H9 (cell line): ENCODE measurements around the gene TDRD9. TPM values are rescaled to one million over a fixed set of nuclear protein-coding genes. Genes with fewer than 3 reads are reported as not detected.

Source experiments
- DNase-seq: peaks from one replicate; pipeline ENCODE4 v3.0.0-alpha.2; 2017
- H2AFZ ChIP-seq: one replicate; pipeline ENCODE4 v1.6.1; 2013; ENCODE audit warnings: mild to moderate bottlenecking, low read length, control low read depth, moderate library complexity
- H2AK5ac ChIP-seq: 2 replicates; pipeline ENCODE4 v1.6.1; 2013; ENCODE audit warnings: low read length, control low read depth, mixed read lengths; ENCODE audit not compliant: insufficient read length
- H2BK120ac ChIP-seq: one replicate; pipeline ENCODE4 v1.6.1; 2013; ENCODE audit warnings: low read depth, mild to moderate bottlenecking, low read length, control low read depth, inconsistent platforms; ENCODE audit not compliant: poor library complexity, severe bottlenecking
- H2BK12ac ChIP-seq: 2 replicates; pipeline ENCODE4 v1.6.1; 2013; ENCODE audit warnings: low read length, control low read depth, mixed read lengths, low read depth; ENCODE audit not compliant: insufficient read length
- H2BK15ac ChIP-seq: 2 replicates; pipeline ENCODE4 v1.6.1; 2013; ENCODE audit warnings: low read depth, low read length, control low read depth
- H2BK20ac ChIP-seq: one replicate; pipeline ENCODE4 v1.6.1; 2013; ENCODE audit warnings: low read depth, mild to moderate bottlenecking, low read length, control low read depth, inconsistent platforms; ENCODE audit not compliant: poor library complexity, severe bottlenecking
- H2BK5ac ChIP-seq: 2 replicates; pipeline ENCODE4 v1.6.1; 2013; ENCODE audit warnings: low read length, control low read depth, mixed read lengths; ENCODE audit not compliant: insufficient read length
- H3K14ac ChIP-seq: 2 replicates; pipeline ENCODE4 v1.6.1; 2013; ENCODE audit warnings: low read length, control low read depth; ENCODE audit not compliant: insufficient read depth
- H3K18ac ChIP-seq: 2 replicates; pipeline ENCODE4 v1.6.1; 2013; ENCODE audit warnings: low read depth, mild to moderate bottlenecking, mixed read lengths, low read length, control low read depth; ENCODE audit not compliant: insufficient read length
- H3K23ac ChIP-seq: 2 replicates; pipeline ENCODE4 v1.6.1; 2013; ENCODE audit warnings: low read length, control low read depth, mixed read lengths, low read depth; ENCODE audit not compliant: insufficient read length
- H3K23me2 ChIP-seq: 2 replicates; pipeline ENCODE4 v1.6.1; 2013; ENCODE audit warnings: low read depth, mild to moderate bottlenecking, mixed read lengths, low read length, control low read depth; ENCODE audit not compliant: insufficient read length, poor library complexity, severe bottlenecking
- H3K27ac ChIP-seq: 2 replicates; pipeline ENCODE4 v1.5.1; 2013; ENCODE audit warnings: low read length, control low read depth, mixed read lengths, low read depth; ENCODE audit not compliant: insufficient read length
- H3K27me3 ChIP-seq: 2 replicates; pipeline ENCODE4 v1.6.1; 2013; ENCODE audit warnings: low read length, control low read depth, inconsistent platforms; ENCODE audit not compliant: insufficient read depth
- H3K4ac ChIP-seq: 2 replicates; pipeline ENCODE4 v1.6.1; 2013; ENCODE audit warnings: low read depth, mild to moderate bottlenecking, control low read depth, inconsistent platforms, low read length, moderate library complexity
- H3K4me1 ChIP-seq: 2 replicates; pipeline ENCODE4 v1.6.1; 2013; ENCODE audit warnings: low read length, control low read depth, inconsistent platforms; ENCODE audit not compliant: insufficient read depth
- H3K4me2 ChIP-seq: 2 replicates; pipeline ENCODE4 v1.6.1; 2013; ENCODE audit warnings: low read length, control low read depth, mixed read lengths; ENCODE audit not compliant: insufficient read length, insufficient read depth
- H3K56ac ChIP-seq: 2 replicates; pipeline ENCODE4 v1.6.1; 2013; ENCODE audit warnings: low read depth, mild to moderate bottlenecking, mixed read lengths, low read length, control low read depth; ENCODE audit not compliant: insufficient read length
- H3K79me1 ChIP-seq: 2 replicates; pipeline ENCODE4 v1.6.1; 2013; ENCODE audit warnings: low read depth, mild to moderate bottlenecking, moderate library complexity, low read length, control low read depth, inconsistent platforms; ENCODE audit not compliant: insufficient read depth, poor library complexity, severe bottlenecking
- H3K79me2 ChIP-seq: 2 replicates; pipeline ENCODE4 v1.6.1; 2013; ENCODE audit warnings: low read length, control low read depth, inconsistent platforms; ENCODE audit not compliant: insufficient read depth
- H3K9ac ChIP-seq: 2 replicates; pipeline ENCODE4 v1.6.1; 2013; ENCODE audit warnings: low read length, control low read depth, mixed read lengths; ENCODE audit not compliant: insufficient read length; ENCODE audit errors: extremely low read depth
- H3K9me3 ChIP-seq: one replicate; pipeline ENCODE4 v1.6.1; 2013; ENCODE audit warnings: low read depth, low read length, inconsistent platforms; ENCODE audit not compliant: control insufficient read depth
- H3T11ph ChIP-seq: one replicate; pipeline ENCODE4 v1.6.1; 2013; ENCODE audit warnings: mild to moderate bottlenecking, low read length, control low read depth, inconsistent platforms
- H4K20me1 ChIP-seq: one replicate; pipeline ENCODE4 v1.6.1; 2013; ENCODE audit not compliant: control insufficient read depth, insufficient read length, insufficient read depth
- H4K5ac ChIP-seq: 2 replicates; pipeline ENCODE4 v1.6.1; 2013; ENCODE audit warnings: low read depth, mild to moderate bottlenecking, mixed read lengths, low read length, control low read depth; ENCODE audit not compliant: insufficient read length
- H4K8ac ChIP-seq: replicated peaks from 2 replicates; pipeline ENCODE4 v1.6.1; 2013; ENCODE audit warnings: low read length, control low read depth, mixed read lengths, low read depth; ENCODE audit not compliant: insufficient read length
- H4K91ac ChIP-seq: 2 replicates; pipeline ENCODE4 v1.6.1; 2013; ENCODE audit warnings: low read depth, mild to moderate bottlenecking, moderate library complexity, mixed read lengths, low read length, control low read depth; ENCODE audit not compliant: insufficient read length
- H3K27ac Mint-ChIP-seq, 3 experiments: 2 replicates in 2 of 3; 3 replicates in 1 of 3; pipeline ENCODE4 v1.8.0; 2020 to 2021; ENCODE audit warnings: mixed read lengths in 3 of 3, mild to moderate bottlenecking in 1 of 3, moderate library complexity in 1 of 3
- H3K27me3 Mint-ChIP-seq: 2 replicates; pipeline ENCODE4 v1.8.0; 2021; ENCODE audit warnings: low read depth, mild to moderate bottlenecking, moderate library complexity, mixed read lengths
- H3K36me3 Mint-ChIP-seq, 3 experiments: 2 replicates in 2 of 3; 3 replicates in 1 of 3; pipeline ENCODE4 v1.8.0; 2020 to 2021; ENCODE audit warnings: low read depth in 3 of 3, mixed read lengths in 3 of 3; ENCODE audit not compliant: insufficient read depth in 1 of 3
- H3K4me1 Mint-ChIP-seq, 2 experiments: 2 replicates each; pipeline ENCODE4 v1.8.0; 2020; ENCODE audit warnings: mixed read lengths in 2 of 2
- H3K4me3 Mint-ChIP-seq, 2 experiments: 2 replicates in 1 of 2; 3 replicates in 1 of 2; pipeline ENCODE4 v1.8.0; 2020 to 2021; ENCODE audit warnings: mild to moderate bottlenecking in 2 of 2, mixed read lengths in 2 of 2, moderate library complexity in 1 of 2
- H3K9me3 Mint-ChIP-seq, 2 experiments: 2 replicates in 1 of 2; 3 replicates in 1 of 2; pipeline ENCODE4 v1.8.0; 2020; ENCODE audit warnings: mild to moderate bottlenecking in 2 of 2, mixed read lengths in 2 of 2, moderate library complexity in 1 of 2
- CTCF ChIP-seq: fragments of 200-600 bp; sonication (generic); conservative IDR thresholded peaks from 3 replicates; pipeline ENCODE4 v1.8.0; 2021; ENCODE audit warnings: antibody characterized with exemption, mild to moderate bottlenecking
- WGBS: extraction: QIAGEN DNeasy Blood & Tissue Kit; methylation state at CpG from one replicate; pipeline ENCODE4 v1.1.7; 2013; ENCODE audit warnings: missing lambda C conversion rate, low lambda C conversion rate, mixed read lengths; ENCODE audit not compliant: insufficient read length; ENCODE audit errors: extremely low coverage; 5-methylcytosine and 5-hydroxymethylcytosine counted together
- total RNA-seq: library from RNA; stranded (reverse); gene quantifications from 2 replicates; pipeline ENCODE4 v1.2.1, GENCODE V29; 2021

TDRD9 gene
- total RNA-seq, 1 experiment from 2014 or later: not detected

- no peak overlapping the region for H3K27ac ChIP-seq
These were observed 126.1 kb downstream of the TDRD9 start for GRCh38 chr14:104054222-104054905.

More at GRCh38 chr14:104054222-104054905, 126.1 kb downstream of the TDRD9 start:
- Histone ChIP-seq H3K79me1 (no peaks in the 10 kb centered on the region), H4K20me1 (no peaks in the 10 kb centered on the region), H2BK15ac (no peak overlapping the region), H2BK20ac (no peak overlapping the region), H2BK120ac (no peak overlapping the region), H2AK5ac (no peak overlapping the region), H2AFZ (no peak overlapping the region), H3K4me2 (no peak overlapping the region), H3K56ac (no peak overlapping the region), H3K27me3 (peaks cover 3% of the 10 kb centered on the region; the same call in 1 of the 2 replicates), H2BK12ac (no peak overlapping the region), H3K18ac (no peak overlapping the region), H2BK5ac (no peak overlapping the region), H3K23me2 (no peaks in the 10 kb centered on the region), H3T11ph (no peak overlapping the region), H3K4me1 (no peaks in the 10 kb centered on the region), H3K79me2 (no peaks in the 10 kb centered on the region), H3K9ac (no peak overlapping the region), H4K8ac (no peak overlapping the region), H4K5ac (no peak overlapping the region), H3K23ac (no peak overlapping the region), H3K4ac (no peak overlapping the region), H3K9me3 (no peaks in the 10 kb centered on the region), H3K14ac (no peak overlapping the region), H4K91ac (no peak overlapping the region)
- Mint-ChIP-seq H3K36me3 (no peaks in the 10 kb centered on the region; a peak in 1 of 7 replicates), H3K27me3 (peaks cover 13% of the 10 kb centered on the region), H3K9me3 (no peaks in the 10 kb centered on the region; a peak in 2 of 5 replicates), H3K4me1 (no peaks in the 10 kb centered on the region), H3K27ac (peak overlapping the region in 2 of 3 experiments; percentile 59 to 60; a peak in 2 of 7 replicates), H3K4me3 (no peak overlapping the region)
- WGBS: no CpG with 5 or more reads among the region's 16 CpGs
- TF ChIP-seq CTCF: no peak
- DNase-seq: no peak
